PFSK-1 (cell line): ENCODE measurements around the gene RPL22L1. TPM values are rescaled to one million over a fixed set of nuclear protein-coding genes. Genes with fewer than 3 reads are reported as not detected.
A peak's percentile ranks its signal among the peaks of the same experiment; 100 is the strongest.

Source experiments
- FOXP2 ChIP-seq: optimal IDR thresholded peaks from 2 replicates; pipeline ENCODE3; 2011; ENCODE audit warnings: borderline replicate concordance, control low read depth, inconsistent platforms; ENCODE audit not compliant: insufficient read depth; ENCODE audit errors: extremely low read length, extremely low read depth
- POLR2AphosphoS5 ChIP-seq: IDR thresholded peaks from 2 replicates; pipeline ENCODE4 v1.6.1; 2012; ENCODE audit warnings: low read depth, mild to moderate bottlenecking, control low read depth, low read length, moderate library complexity
- SIN3A ChIP-seq: IDR thresholded peaks from 2 replicates; pipeline ENCODE4 v1.6.1; 2012; ENCODE audit warnings: mild to moderate bottlenecking, low read length, moderate library complexity, borderline replicate concordance; ENCODE audit not compliant: insufficient read depth
- TAF1 ChIP-seq: IDR thresholded peaks from 2 replicates; pipeline ENCODE4 v1.6.1; 2012; ENCODE audit warnings: low read length, control low read depth, borderline replicate concordance; ENCODE audit not compliant: insufficient read depth
- polyA plus RNA-seq: library from polyadenylated mRNA; unstranded; fragments of >200 nt; gene quantifications from one replicate; pipeline ENCODE4 v1.2.1, GENCODE V29; 2012; ENCODE audit warnings: low read depth, missing spikeins; ENCODE audit not compliant: insufficient read length
- TF ChIP-seq, protein P1 (sequence below), 2 experiments: IDR thresholded peaks; 2 replicates each; pipeline versions ENCODE4 v1.6.1 to v1.8.0; 2011 to 2012; ENCODE audit warnings: low read depth in 2 of 2, low read length in 2 of 2, control low read depth in 1 of 2, inconsistent platforms in 1 of 2, mild to moderate bottlenecking in 1 of 2, moderate library complexity in 1 of 2; ENCODE audit not compliant: insufficient read depth in 1 of 2

The RPL22L1 gene
- polyA plus RNA-seq = 89.6 TPM

DNA sequence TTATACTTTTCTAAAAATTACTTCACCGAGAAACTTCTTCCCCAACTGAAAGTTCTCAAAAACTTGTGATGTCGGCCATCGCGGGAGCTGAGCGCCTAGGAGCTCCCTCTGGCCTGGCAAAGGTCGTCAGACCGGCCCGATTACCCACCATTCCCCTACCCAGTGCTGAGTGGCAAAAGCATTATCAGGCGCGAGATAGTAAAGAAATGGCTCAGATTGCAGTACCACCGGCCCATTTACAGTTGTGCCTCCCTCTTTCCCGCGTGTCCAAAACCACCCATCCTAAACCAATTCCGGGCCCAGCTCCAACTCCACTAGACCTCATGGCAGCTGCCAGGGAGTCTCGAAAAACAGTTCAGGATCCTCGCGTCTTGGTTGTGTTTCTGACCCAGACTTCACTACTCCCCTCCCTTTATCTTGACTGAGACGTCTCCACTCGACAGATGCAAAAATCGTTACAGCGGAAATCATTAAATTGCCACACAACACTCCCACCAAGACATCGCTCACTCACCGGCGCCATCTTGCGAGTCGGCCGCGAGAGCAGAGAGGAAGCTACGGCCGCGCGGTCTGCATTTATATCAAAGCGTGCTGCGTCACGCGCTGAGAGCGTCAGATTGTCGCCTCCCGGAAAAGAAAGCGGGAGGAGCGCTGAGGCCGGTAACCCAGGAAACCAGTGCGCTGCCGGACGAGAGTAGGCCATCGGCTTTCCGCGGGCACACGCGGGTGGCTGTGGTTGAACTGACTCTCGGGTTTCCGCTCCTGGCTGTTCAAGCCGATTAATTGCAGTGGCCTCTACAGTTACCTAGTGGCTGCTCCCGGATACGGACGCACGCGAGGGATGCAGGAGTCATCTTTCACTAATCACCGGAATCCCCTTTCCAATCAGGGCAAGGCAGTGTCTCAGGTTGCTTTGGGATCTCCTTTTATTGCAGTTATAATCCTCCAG is at the start of gene RPL22L1:
Gene RPL22L1 (minus strand): TSS at position 551 of the 949 bp plus-strand sequence. CDS start 28 bp downstream, at position 523.
- TF ChIP-seq, protein P1, sequence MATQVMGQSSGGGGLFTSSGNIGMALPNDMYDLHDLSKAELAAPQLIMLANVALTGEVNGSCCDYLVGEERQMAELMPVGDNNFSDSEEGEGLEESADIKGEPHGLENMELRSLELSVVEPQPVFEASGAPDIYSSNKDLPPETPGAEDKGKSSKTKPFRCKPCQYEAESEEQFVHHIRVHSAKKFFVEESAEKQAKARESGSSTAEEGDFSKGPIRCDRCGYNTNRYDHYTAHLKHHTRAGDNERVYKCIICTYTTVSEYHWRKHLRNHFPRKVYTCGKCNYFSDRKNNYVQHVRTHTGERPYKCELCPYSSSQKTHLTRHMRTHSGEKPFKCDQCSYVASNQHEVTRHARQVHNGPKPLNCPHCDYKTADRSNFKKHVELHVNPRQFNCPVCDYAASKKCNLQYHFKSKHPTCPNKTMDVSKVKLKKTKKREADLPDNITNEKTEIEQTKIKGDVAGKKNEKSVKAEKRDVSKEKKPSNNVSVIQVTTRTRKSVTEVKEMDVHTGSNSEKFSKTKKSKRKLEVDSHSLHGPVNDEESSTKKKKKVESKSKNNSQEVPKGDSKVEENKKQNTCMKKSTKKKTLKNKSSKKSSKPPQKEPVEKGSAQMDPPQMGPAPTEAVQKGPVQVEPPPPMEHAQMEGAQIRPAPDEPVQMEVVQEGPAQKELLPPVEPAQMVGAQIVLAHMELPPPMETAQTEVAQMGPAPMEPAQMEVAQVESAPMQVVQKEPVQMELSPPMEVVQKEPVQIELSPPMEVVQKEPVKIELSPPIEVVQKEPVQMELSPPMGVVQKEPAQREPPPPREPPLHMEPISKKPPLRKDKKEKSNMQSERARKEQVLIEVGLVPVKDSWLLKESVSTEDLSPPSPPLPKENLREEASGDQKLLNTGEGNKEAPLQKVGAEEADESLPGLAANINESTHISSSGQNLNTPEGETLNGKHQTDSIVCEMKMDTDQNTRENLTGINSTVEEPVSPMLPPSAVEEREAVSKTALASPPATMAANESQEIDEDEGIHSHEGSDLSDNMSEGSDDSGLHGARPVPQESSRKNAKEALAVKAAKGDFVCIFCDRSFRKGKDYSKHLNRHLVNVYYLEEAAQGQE (IDR thresholded peaks at IDR 0.05; ENCODE audit: insufficient read depth in 1 of 2, low read depth in 2 of 2, low read length in 2 of 2) = 0 out of 4 replicates have a peak, but pooled peaks of 1 of the 2 experiments have one; percentile 22
- TF ChIP-seq SIN3A = peak; percentile 56; the same call in 1 of the 2 replicates
- TF ChIP-seq FOXP2 = peak; percentile 84
- peak; percentile 96; the same call in 1 of the 2 replicates for TF ChIP-seq TAF1
- peak; percentile 99 for TF ChIP-seq POLR2AphosphoS5

DNA sequence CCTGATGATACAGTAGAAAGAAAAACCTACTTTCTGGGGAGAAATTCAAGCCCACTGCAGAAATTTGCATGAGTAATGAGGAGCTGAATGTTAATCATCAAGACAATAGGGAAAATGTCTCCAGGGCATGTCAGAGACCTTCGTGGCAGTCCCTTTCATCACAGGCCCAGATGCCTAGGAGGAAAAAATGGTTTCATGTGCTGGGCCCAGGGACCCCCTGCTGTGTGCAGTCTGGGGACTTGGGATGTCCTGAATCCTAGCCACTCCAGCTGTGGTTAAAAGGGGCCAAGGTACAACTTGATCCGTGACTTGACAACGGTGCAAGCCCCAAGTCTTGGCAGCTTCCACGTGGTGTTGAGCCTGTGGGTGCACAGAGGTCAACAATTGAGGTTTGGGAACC is 48.7 kb upstream of the RPL22L1 start:
- no peak for TF ChIP-seq TAF1
- no peak for TF ChIP-seq SIN3A
- TF ChIP-seq POLR2AphosphoS5 = no peak
- no peak for TF ChIP-seq FOXP2
- TF ChIP-seq, protein P1 (IDR thresholded peaks at IDR 0.05; ENCODE audit: insufficient read depth in 1 of 2, low read depth in 2 of 2, low read length in 2 of 2) = no peak

DNA sequence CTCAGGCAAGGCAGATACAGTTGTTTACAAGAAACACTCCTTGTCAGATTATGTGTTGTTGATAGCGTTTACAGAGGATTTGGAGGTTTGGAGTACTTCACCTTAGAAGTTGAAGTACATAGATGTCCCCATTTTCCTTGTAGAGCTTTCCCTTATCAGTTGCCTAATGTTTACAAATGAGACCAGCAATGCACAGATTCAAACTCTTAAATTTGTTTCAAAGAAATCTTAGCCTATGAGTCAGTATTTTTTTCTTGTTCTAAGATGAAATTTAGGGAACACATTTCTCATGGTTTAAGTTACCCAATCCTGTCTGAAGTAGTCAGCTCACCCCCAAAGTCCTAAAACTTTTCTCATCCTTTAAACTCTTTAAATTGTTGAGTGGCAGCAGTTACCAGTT is 44.7 kb upstream of the RPL22L1 start:
- TF ChIP-seq FOXP2 (no peak), POLR2AphosphoS5 (no peak), TAF1 (no peak), SIN3A (no peak)
- TF ChIP-seq, protein P1 (IDR thresholded peaks at IDR 0.05; ENCODE audit: insufficient read depth in 1 of 2, low read depth in 2 of 2, low read length in 2 of 2) = no peak

DNA sequence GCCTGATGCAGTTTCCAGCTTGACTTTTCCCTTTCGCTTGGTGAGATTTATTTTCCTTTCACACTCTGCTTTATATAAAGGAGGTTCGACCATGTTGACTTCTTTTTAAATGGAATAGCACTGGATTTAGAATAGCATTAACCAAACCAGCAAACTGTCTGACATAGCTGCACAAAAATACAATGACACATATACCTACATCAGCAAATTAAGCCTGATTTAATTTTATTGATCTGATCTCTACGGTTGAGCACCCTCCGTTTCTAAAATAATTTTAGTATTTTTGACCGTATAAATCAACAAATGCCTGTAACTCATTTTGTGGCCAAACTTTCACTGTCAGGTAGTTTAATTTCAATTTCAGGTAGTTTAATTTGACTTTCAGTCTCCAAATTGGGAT is 44.2 kb upstream of the RPL22L1 start:
- TF ChIP-seq SIN3A = no peak
- no peak for TF ChIP-seq FOXP2
- TF ChIP-seq TAF1 = no peak
- TF ChIP-seq, protein P1 (IDR thresholded peaks at IDR 0.05; ENCODE audit: insufficient read depth in 1 of 2, low read depth in 2 of 2, low read length in 2 of 2) = no peak
- TF ChIP-seq POLR2AphosphoS5 = no peak
